Motor neuron (in vitro differentiated cells): Measurements from ENCODE around the gene OR9Q1. TPM values are rescaled to one million over a fixed set of nuclear protein-coding genes. Genes with fewer than 3 reads are reported as not detected.

Experiments used
- total RNA-seq, 8 experiments: library from RNA; unstranded; fragments of 300-600 nt; gene quantifications; 2 replicates each; pipeline versions ENCODE4 v1.2.3 to v1.2.4, GENCODE V29; 2022

The OR9Q1 gene
- total RNA-seq, 8 experiments from 2014 or later: 0.09 to 0.33 TPM; not detected in 6

Other genes with a start within 250 kb of the OR9Q1 start
- under 1 TPM in 1 of 8 experiments, not detected in 7; 0.38 TPM for gene OR6Q1, start 7.1 kb downstream of the OR9Q1 start, total RNA-seq
- under 1 TPM in 4 of 8 experiments, not detected in 4; 0.14 to 0.71 (median 0.28) TPM for gene OR9I1, start 101.6 kb downstream of the OR9Q1 start, total RNA-seq
- under 1 TPM in 2 of 8 experiments, not detected in 6; 0.14 to 0.19 TPM for gene OR9Q2, start 165.2 kb downstream of the OR9Q1 start, total RNA-seq
- gene OR1S2, start 180.3 kb downstream of the OR9Q1 start, total RNA-seq: under 1 TPM in 2 of 8 experiments, not detected in 6; 0.37 to 0.66 TPM
- under 1 TPM in 1 of 8 experiments, not detected in 7; 0.71 TPM for gene OR1S1, start 188.8 kb downstream of the OR9Q1 start, total RNA-seq
- gene OR10Q1, start 205.0 kb downstream of the OR9Q1 start, total RNA-seq: 1 to 10 TPM in 1 of 8 experiments, not detected in 7; 1.1 TPM
- under 1 TPM in 1 of 8 experiments, not detected in 7; 0.28 TPM for gene OR10W1, start 244.4 kb downstream of the OR9Q1 start, total RNA-seq